Ishikawa (cell line): ENCODE data around the gene CTXN1.

Experiments used
- CREB1 ChIP-seq: IDR thresholded peaks from 2 replicates; pipeline ENCODE4 v1.6.1; 2012; ENCODE audit warnings: low read depth
- TAF1 ChIP-seq: IDR thresholded peaks from 2 replicates; pipeline ENCODE4 v1.6.1; 2012; ENCODE audit warnings: low read depth, mild to moderate bottlenecking
- TCF12 ChIP-seq: IDR thresholded peaks from 2 replicates; pipeline ENCODE4 v1.6.1; 2012; ENCODE audit warnings: low read depth
- USF1 ChIP-seq: IDR thresholded peaks from 2 replicates; pipeline ENCODE4 v1.6.1; 2012

GRCh38 chr19:7921967-7922835 is 3.7 kb downstream of the CTXN1 start:
- no peak for TF ChIP-seq USF1
- no peak for TF ChIP-seq TAF1
- TF ChIP-seq CREB1 = no peak
- no peak for TF ChIP-seq TCF12
